A673 (cell line): Measurements from ENCODE around the gene SAG. TPM values are rescaled to one million over a fixed set of nuclear protein-coding genes. Genes with fewer than 3 reads are reported as not detected.

ENCODE experiments used
- BruUV-seq: library from RNA; stranded (reverse); fragments of 400-500 nt; replicated peaks from 2 replicates; lab custom pipeline; 2021; lab: Mats Ljungman, UMichigan
- CTCF ChIA-PET: fragments of 300-600 bp; sonication (Branson Sonifier 250); formaldehyde crosslinking; loops from one replicate; lab custom pipeline; 2022; ENCODE audit warnings: antibody characterized with exemption; lab: Charles Lee
- POLR2A ChIA-PET: fragments of 300-600 bp; sonication (Branson Sonifier 250); formaldehyde crosslinking; loops from one replicate; lab custom pipeline; 2022; ENCODE audit warnings: antibody characterized with exemption; ENCODE audit not compliant: low non-redundant PET; lab: Charles Lee
- DNase-seq: peaks from one replicate; pipeline ENCODE4 v3.0.0-alpha.2; 2015; ENCODE audit warnings: low spot score
- H3K27ac ChIP-seq: fragments of 200-600 bp; sonication (generic); 2 replicates; pipeline ENCODE4 v1.5.1; 2016; ENCODE audit warnings: mixed run types, low read depth, mild to moderate bottlenecking, mixed read lengths, antibody characterized with exemption, low read length; ENCODE audit not compliant: poor library complexity, severe bottlenecking
- H3K27me3 ChIP-seq: fragments of 200-600 bp; sonication (generic); replicated peaks from 2 replicates; pipeline ENCODE4 v1.6.1; 2017; ENCODE audit warnings: mixed run types, low read depth, mild to moderate bottlenecking, mixed read lengths, antibody characterized with exemption, low read length; ENCODE audit not compliant: insufficient read depth, poor library complexity
- H3K36me3 ChIP-seq: fragments of 200-600 bp; sonication (generic); 2 replicates; pipeline ENCODE4 v1.6.1; 2016; ENCODE audit warnings: mixed run types, mild to moderate bottlenecking, mixed read lengths, antibody characterized with exemption, low read length; ENCODE audit not compliant: insufficient read depth, poor library complexity, severe bottlenecking
- H3K4me1 ChIP-seq: fragments of 200-600 bp; sonication (generic); 2 replicates; pipeline ENCODE4 v1.6.1; 2017; ENCODE audit warnings: mixed run types, mild to moderate bottlenecking, mixed read lengths, antibody characterized with exemption, low read length; ENCODE audit not compliant: insufficient read depth, poor library complexity, severe bottlenecking
- H3K4me3 ChIP-seq: fragments of 200-600 bp; sonication (generic); 2 replicates; pipeline ENCODE4 v1.5.1; 2016; ENCODE audit warnings: low read depth, mixed run types, mild to moderate bottlenecking, mixed read lengths, low read length; ENCODE audit not compliant: poor library complexity, severe bottlenecking
- H3K9me3 ChIP-seq: fragments of 200-600 bp; sonication (generic); 2 replicates; pipeline ENCODE4 v1.6.1; 2016; ENCODE audit warnings: mixed run types, low read depth, mild to moderate bottlenecking, mixed read lengths, antibody characterized with exemption, low read length; ENCODE audit not compliant: poor library complexity, severe bottlenecking
- CTCF ChIP-seq: fragments of 300-800, 200-600 bp; sonication (generic); conservative IDR thresholded peaks from 2 replicates; pipeline ENCODE4 v1.5.1; 2017; ENCODE audit warnings: low read depth, mild to moderate bottlenecking, antibody characterized with exemption, low read length, moderate library complexity, mixed read lengths
- EZH2 ChIP-seq: fragments of 200-600 bp; sonication (generic); IDR thresholded peaks from 2 replicates; pipeline ENCODE4 v1.6.1; 2017; ENCODE audit warnings: borderline replicate concordance, low read depth, mild to moderate bottlenecking, mixed read lengths, antibody characterized with exemption, low read length; ENCODE audit not compliant: poor library complexity, severe bottlenecking
- intact Hi-C: fragments of 100-400 bp; cut with micrococcal nuclease; formaldehyde crosslinking; loops from one replicate; pipeline ENCODE4 v1.10.0; 2022; ENCODE audit not compliant: unreplicated experiment
- total RNA-seq: library from RNA; stranded (reverse); gene quantifications from 2 replicates; pipeline ENCODE4 v1.2.3, GENCODE V29; 2021

SAG gene
- total RNA-seq, 1 experiment from 2014 or later, result 1.3 TPM

DNA sequence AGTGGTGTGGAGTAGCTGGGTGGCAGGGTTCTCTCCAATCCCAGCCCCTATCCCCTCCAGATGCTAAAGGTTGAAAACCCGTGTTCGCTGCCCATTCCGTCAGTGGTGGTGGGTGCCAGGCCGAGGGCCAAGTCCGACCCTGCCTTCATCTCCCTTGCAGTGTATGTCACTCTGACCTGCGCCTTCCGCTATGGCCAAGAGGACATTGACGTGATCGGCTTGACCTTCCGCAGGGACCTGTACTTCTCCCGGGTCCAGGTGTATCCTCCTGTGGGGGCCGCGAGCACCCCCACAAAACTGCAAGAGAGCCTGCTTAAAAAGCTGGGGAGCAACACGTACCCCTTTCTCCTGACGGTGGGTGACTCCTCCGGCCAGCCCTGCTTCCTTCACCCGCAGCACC is 12.9 kb downstream of the SAG start:
- no peak for DNase-seq
- ChIA-PET CTCF (no interaction called here), POLR2A (no interaction called here)
- Histone ChIP-seq H3K36me3 (no peaks in the 10 kb centered on the region), H3K9me3 (no peaks in the 10 kb centered on the region), H3K27me3 (no peaks in the 10 kb centered on the region), H3K4me3 (no peak overlapping the region), H3K27ac (no peak overlapping the region), H3K4me1 (no peaks in the 10 kb centered on the region)
- no TSS peak for BruUV-seq
- intact Hi-C loops, result no loop called here
- no peak for TF ChIP-seq EZH2
- TF ChIP-seq CTCF, result no peak

DNA sequence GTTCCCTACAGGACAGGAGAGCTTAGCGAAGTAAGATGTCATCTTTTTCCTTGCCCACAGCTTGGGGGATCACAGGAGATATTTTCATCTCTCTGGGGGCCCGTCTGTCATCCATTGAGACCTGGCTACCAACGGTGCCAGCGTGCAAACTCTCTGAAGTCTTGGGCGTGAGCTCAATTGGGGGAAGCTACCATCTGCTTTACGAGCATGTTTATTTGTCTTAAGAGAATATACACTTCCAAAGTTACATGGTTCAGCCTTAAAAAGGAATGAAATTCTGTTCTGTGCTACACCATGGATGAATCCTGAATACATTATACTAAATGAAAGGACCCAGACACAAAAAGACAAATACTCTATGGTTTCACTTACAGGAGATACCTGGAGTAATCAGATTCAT is 13.6 kb downstream of the SAG start:
- Histone ChIP-seq H3K9me3 (no peaks in the 10 kb centered on the region), H3K4me3 (no peak overlapping the region), H3K27ac (no peak overlapping the region), H3K36me3 (no peaks in the 10 kb centered on the region), H3K4me1 (no peaks in the 10 kb centered on the region), H3K27me3 (no peaks in the 10 kb centered on the region)
- TF ChIP-seq EZH2 (no peak), CTCF (no peak)
- BruUV-seq, result no TSS peak
- no peak for DNase-seq
- ChIA-PET POLR2A (no interaction called here), CTCF (no interaction called here)
- intact Hi-C loops, result no loop called here

- no peak for TF ChIP-seq CTCF
- no peak for TF ChIP-seq EZH2
- intact Hi-C loops, result no loop called here
- H3K27ac ChIP-seq, result no peak overlapping the region
- no peaks in the 10 kb centered on the region for H3K27me3 ChIP-seq
- H3K4me3 ChIP-seq, result no peak overlapping the region
- peaks cover 1% of the 10 kb centered on the region for H3K4me1 ChIP-seq
- no peaks in the 10 kb centered on the region for H3K36me3 ChIP-seq
- DNase-seq, result no peak
- BruUV-seq, result no TSS peak
- no peaks in the 10 kb centered on the region for H3K9me3 ChIP-seq
- CTCF ChIA-PET, result no interaction called here
- POLR2A ChIA-PET, result no interaction called here
These were observed 16.2 kb downstream of the SAG start for GRCh38 chr2:233323851-233324250.

GRCh38 chr2:233325256-233325655 is 17.6 kb downstream of the SAG start:
- ChIA-PET POLR2A (no interaction called here), CTCF (no interaction called here)
- DNase-seq, result no peak
- TF ChIP-seq EZH2 (no peak), CTCF (no peak)
- Histone ChIP-seq H3K4me3 (no peak overlapping the region), H3K27me3 (no peaks in the 10 kb centered on the region), H3K27ac (no peak overlapping the region), H3K36me3 (no peaks in the 10 kb centered on the region), H3K4me1 (peaks cover 15% of the 10 kb centered on the region), H3K9me3 (no peaks in the 10 kb centered on the region)
- intact Hi-C loops, result no loop called here
- no TSS peak for BruUV-seq
